NCI-H187 treated with DMSO at 0.1 percent for 48 hours (cell line): ENCODE measurements around the gene CAPN9.
"Not testable (repeated sequence)": the region's sequence is repeated elsewhere in the genome, so short reads cannot be mapped to it uniquely, and the experiment has no call there.

Experiments
- DNase-seq: peaks from one replicate; lab custom pipeline; 2025; lab: John Stamatoyannopoulos, UW

The CAPN9 gene

DNA sequence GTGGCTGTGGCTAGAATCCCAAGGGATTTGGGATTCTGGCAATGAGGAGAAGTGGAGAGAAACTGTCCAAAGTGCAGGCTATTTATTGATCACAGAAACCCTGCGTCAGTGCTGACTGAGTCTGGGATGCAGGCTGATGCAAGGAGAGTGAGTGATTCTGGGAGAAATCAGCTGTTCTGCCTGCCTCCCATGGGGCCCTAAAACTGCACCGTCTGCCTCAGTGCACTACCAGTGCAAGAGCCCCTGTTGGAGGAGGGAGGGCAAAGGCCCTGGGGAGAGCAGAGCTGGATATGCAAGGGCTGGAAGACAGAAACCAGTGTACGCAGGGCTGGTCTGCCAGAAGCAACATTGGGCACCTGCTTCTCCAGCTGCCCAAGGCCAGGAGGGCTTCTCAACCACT, 78.6 kb downstream of the CAPN9 start:
- no peak for DNase-seq

GRCh38 chr1:230826166-230826875, 79.1 kb downstream of the CAPN9 start:
- no peak for DNase-seq

DNA sequence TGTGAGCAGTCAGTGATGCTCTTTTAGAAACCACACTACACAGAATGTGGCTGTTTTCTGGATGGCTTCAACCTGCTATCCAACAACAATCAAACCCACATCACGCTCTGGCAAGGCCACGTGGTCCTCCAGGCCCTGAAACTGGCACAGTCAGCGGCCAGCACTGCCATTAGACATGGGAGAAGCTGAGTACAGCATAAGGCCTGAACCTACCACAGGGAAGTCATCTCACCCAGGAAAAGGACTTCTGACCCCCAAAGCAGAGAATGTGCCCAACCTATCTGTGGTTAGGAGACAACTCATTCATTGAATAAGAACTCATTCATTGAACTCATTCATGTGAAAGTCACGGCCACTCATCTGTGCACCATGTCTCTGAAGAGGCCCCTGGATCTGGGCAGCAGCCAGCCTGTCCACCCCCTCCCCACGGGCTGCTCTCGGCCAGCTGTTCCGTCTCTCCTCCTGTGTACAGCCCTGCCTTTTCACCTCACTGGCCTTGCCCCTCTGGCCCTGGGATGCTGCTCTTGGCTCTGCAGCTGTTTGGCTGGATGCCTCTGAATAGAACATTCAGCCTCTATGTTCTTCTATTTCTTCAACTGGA, 80.0 kb downstream of the CAPN9 start:
- no peak for DNase-seq

GRCh38 chr1:230827801-230828200, 80.6 kb downstream of the CAPN9 start:
- DNase-seq = no peak

GRCh38 chr1:230828421-230828820, 81.2 kb downstream of the CAPN9 start:
- no peak for DNase-seq

- no peak for DNase-seq
Observed at GRCh38 chr1:230831771-230832170, 84.6 kb downstream of the CAPN9 start.

DNA sequence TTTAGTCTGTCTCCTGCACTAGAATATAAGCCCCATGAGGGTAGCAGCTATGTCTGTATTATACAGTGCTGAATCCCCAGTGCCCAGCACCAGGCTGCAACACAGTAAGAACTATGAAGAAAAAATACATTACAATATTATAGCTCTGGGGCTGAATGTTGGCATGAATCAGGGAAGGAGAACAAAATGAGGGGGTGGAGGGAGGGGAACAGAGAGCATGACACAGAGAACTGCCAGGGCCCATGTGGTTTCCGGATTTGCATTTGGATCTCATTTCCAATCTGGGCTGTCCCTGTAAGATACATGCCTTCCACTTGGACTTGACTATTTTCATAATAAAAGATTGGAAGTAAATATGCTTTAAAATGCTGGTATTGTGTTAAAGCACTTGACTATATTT, 85.3 kb downstream of the CAPN9 start:
- DNase-seq = no peak

DNA sequence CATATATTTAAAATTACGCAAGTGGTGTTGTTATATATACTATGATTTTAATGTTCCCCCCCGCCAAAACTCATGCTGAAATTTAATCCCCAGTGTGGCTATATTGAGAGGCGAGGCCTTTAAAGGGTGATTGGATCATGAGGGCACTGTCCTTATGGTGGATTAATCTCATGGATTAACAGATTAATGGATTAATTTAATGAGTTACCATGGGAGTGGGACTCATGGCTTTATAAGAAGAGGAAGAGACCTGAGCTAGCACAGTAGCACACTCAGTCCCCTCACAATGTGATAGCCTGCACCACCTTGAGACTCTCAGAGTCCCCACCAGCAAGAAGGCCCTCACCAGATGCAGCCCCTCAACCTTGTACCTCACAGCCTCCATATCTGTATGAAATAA, 86.3 kb downstream of the CAPN9 start:
- no peak for DNase-seq

DNA sequence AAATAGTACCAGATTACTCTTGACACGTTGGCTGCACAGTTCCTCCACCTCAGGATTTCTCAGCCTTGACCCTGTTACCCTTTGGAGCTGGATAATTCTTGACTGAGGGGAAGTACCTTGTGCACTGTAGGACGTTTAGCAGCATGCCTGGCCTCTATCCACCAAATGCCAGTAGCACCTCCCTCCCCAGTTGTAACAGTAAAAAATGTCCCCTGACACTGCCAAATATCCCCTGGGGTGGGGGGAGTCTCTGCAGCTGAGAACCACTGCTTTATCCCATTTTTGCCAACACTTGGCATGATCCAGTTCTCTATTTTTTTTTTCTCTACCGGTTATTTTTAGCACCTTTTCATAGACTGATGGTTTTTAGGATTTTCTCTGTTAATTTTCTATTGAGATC, 87.1 kb downstream of the CAPN9 start:
- no peak for DNase-seq

DNA sequence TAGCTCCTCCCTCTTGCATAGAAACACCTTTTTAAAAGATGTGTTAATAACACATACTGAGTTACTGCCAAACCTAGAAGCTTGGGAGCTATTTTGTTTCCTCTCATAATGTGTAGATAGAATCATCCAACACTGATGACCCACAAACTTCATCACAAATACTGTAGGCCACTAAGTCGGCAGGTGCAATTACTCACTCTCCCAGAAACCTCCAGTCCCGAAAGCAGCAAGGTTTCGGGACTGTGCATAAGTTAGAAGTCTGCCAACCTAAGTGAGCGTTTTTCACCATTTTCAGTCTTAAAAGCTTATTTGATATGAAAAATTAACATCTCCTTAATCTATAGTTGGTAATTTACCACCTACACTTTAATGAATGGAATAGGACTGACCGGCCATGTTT, 89.2 kb downstream of the CAPN9 start:
- no peak for DNase-seq

- DNase-seq = no peak
Observed at GRCh38 chr1:230836793-230837192, 89.6 kb downstream of the CAPN9 start.

GRCh38 chr1:230839173-230839572, 92.0 kb downstream of the CAPN9 start:
- no peak for DNase-seq

DNA sequence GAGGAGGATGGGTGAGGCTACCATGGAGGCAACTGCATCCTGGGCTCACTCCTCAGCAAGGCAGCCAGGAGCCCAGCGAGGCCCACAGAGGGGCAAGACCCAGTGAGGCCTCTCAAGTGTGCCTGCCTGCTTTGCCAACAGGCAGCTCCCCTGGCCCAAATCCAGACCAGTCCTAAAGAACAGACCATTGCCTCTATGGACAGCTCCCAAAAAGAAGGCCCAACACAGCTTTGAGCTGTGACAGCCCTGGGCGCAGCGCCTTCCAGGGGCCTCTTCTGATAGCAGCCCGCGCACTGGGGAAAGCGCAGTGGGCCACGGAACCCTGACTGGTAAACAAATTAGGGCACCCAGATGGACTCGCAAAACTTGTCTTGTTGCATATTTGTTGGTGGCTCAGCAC, 95.6 kb downstream of the CAPN9 start:
- no peak for DNase-seq

- no peak for DNase-seq
Observed at GRCh38 chr1:230843503-230844309, 96.5 kb downstream of the CAPN9 start.

GRCh38 chr1:230844561-230844960, 97.4 kb downstream of the CAPN9 start:
- DNase-seq = no peak

GRCh38 chr1:230845184-230845583, 98.0 kb downstream of the CAPN9 start:
- DNase-seq = not testable (repeated sequence)

GRCh38 chr1:230848235-230848634, 101.0 kb downstream of the CAPN9 start:
- no peak for DNase-seq

- no peak for DNase-seq
Observed at GRCh38 chr1:230849451-230850224, 102.5 kb downstream of the CAPN9 start.

DNA sequence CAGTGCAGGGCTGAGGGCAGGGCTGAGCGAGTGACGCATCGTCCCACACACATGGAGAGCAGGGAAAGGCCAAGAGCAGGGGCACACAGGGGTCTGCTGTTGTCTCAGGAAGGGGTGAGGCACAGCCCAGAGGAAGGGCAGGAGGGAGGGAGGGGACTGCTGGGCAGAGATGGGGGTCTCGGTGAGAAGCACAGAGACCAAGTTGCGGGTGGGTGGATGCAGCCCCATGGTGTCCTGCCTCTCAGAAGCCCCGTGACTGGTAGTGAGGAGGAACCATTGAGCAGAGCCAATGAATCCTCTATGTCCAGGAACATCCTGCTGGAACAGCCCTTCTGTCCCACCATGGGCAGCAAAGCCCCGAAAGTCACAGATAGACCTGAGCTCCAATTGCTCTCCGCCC, 103.4 kb downstream of the CAPN9 start:
- DNase-seq = no peak

DNA sequence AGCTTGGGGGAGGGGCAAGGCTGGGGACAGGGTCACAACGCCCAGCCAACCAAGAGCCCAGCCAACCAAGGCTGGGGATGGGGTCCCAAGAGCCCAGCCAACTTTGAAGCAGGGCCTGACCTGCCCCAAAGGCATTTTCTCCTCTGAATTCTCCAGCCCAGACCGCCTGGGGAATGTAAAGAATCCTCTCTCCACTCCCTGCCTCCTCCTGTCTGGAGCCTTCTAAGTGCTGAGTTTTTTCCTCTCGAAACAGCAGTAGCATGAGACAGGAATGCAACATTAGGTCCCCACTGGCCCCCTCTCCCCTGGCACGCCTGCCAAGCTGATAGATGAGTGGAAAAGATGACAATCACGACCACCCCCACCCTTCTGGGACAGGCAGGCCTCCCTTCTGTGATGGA, 104.1 kb downstream of the CAPN9 start:
- DNase-seq = no peak
